Skeletal muscle cell (primary cell): ENCODE data around the gene STPG4.

ENCODE experiments used
- DNase-seq: peaks from one replicate; pipeline ENCODE4 v3.0.0-alpha.2; 2010; ENCODE audit warnings: low read depth
- H3K4me3 ChIP-seq: 2 replicates; pipeline ENCODE4 v1.5.1; 2011; ENCODE audit warnings: low read depth, mild to moderate bottlenecking, control low read depth, low read length, moderate library complexity

STPG4 gene

DNA sequence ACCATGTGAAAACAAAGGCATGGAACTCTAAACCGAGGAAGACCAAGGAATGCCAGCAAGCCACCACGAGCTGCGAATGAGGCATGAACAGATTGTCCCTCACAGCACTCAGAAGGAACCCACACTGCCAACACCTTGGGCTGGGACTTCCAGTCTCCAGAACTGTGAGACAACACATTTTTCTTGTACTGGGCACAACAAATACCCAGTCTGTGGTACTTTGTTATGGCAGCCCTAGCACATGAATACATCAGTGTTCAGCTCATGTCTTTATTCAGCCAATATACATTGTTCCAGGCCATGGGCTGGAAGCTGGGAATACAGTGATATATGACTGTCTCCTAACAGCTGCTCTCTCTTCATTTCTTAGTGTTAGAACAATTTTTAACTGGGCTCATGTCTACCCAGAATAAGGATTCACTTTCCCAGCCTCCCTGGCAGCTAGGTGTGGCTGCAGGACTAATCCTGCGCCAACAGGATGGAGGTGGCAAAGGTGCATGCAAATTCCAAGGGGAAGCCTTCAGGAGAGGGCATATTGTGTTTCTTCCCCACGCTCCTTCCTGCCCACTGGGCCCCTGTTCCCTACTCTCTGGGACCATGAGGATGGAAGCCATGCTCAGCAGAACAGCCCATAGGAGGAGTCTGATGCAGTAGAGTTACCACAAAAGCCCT lies 59.6 kb downstream of the STPG4 start:
- no peak overlapping the region for H3K4me3 ChIP-seq
- no peak for DNase-seq

DNA sequence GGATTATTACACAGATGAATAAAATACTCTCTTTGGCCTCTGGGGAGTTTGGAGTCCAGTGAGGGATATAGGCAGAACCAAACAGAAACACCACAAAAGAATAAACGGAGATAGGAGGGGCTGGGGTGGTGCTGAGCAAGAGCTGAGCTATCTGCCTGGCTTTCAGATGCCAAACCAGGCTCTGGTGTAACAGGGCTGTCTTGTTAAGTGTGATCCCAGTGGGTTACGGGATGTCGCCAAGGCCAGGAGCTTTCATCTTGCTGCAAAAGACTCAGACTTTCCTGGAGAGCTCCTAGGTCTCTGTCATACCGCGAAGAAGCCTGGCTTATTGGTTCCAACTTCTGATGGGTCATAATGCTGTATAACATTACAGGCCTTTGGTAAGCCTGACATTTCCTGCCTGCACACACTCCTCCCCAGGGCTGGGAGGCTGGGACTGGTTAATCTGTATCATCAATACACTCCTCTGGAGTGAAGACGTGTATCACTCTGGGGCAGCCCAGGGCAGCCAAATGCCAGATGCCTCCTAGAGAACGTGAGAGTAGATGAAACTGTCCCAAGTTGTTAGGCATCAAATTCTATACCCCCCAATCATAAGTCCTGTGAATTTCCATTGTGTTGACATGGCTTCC lies 60.5 kb downstream of the STPG4 start:
- no peak overlapping the region for H3K4me3 ChIP-seq
- no peak for DNase-seq

DNA sequence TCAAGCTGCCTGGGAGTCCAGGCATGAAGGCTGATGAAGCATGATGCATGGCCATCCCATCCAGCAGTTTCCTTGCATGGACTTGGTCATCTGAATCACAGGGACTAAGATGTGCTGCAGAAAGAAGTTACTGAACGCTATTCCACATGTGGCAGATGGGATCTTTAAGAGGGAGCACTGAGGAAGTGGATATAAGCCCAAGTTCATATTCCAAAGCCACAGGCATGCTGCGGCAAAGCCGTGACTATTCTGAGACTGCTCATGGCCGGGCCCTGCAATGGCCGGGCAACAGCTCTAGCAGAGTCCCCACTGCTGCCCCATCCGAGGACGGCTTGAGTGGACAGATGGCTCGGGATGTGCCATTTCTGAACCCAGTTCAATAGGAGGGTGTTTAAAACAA lies 61.5 kb downstream of the STPG4 start:
- no peak overlapping the region for H3K4me3 ChIP-seq
- DNase-seq = no peak

DNA sequence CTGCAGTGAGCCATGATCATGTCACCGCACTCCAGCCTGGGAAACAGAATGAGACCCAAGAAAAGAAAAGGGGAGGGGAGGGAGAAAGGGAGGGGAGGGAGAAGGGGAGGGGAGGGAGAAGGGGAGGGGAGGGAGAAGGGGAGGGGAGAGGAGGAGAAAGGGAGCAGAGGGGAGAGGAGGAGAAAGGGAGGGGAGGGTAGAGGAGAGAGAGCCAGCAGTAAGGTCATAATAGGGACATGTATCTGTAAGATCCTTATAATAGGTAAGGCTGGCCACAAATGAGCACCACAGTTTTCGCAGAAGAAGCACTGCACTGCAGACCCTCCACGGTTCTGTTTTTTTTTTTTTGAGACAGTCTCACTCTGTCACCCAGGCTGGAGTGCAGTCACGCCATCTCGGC lies 62.6 kb downstream of the STPG4 start:
- DNase-seq = no peak
- H3K4me3 ChIP-seq = no peak overlapping the region

DNA sequence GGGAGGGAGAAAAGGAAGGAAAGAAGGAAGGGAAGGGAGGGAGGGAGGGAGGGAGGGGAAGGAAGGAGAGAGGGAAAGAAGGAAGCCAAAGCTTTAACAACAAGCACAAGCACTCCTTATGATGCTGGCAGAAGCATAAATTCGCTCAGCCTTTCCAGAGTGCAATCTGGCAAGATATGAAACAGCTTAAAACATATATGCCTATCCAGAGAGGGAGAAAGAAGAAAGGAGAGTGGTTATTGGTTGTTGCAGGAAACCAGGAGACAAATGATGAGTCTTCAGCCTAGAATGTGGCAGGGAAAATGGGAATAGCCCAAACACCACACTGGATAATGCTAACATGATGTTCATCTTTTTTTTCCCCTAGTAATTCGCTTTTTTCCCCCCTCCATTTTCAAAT lies 64.0 kb downstream of the STPG4 start:
- no peak for DNase-seq
- no peak overlapping the region for H3K4me3 ChIP-seq

DNA sequence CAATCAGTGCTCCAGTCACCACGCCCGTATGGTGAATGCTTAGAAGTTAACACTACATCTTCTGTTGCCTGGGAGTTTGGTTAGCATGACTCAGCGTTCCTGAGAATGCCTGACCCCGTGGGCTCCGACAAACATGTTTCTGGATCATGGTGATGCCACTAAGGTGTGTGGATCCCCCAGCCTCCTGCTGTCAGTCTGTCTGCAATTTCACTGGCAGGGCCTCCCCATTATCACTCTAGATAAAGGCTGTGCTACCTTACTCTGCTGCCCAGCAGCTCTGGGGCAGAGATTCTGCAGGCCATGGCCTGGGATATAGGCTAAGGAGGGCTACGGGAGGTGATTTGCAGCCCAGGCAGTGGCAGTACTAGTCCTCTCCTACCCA lies 66.0 kb downstream of the STPG4 start:
- no peak overlapping the region for H3K4me3 ChIP-seq
- no peak for DNase-seq

DNA sequence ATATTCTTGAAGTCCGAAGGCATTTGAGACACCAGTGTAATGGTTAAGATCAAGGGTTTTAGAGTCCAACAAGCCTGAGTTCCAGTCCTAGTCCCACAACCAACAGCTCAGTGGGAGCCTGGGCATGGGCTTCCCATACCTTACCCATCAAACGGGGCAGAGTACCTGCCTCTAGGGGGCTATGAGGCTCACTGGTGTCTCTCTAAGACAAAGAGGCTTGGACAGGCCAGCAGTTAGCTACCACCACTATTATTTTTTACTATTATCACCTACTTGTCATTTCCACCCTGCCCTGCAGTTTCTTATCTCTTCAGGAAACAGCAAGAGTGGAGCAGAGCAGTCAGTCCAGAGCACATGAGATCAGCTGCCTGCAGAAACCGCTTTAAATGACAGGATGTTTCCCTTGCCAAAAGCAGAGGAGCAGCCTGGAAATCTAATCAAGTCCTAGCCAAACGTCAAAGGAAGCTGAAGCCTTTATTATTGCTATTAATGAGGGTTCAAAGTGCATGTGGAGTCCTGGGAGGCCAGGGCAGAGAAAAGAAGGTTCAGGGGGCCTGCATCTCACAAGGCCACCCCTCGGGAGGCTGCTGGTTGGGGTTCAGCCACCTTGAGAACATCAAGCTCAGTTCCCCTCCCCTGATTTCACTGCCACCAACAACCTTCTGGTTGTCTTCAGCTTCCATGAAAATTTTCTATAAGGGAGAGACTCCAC lies 66.6 kb downstream of the STPG4 start:
- no peak for DNase-seq
- H3K4me3 ChIP-seq = no peak overlapping the region

DNA sequence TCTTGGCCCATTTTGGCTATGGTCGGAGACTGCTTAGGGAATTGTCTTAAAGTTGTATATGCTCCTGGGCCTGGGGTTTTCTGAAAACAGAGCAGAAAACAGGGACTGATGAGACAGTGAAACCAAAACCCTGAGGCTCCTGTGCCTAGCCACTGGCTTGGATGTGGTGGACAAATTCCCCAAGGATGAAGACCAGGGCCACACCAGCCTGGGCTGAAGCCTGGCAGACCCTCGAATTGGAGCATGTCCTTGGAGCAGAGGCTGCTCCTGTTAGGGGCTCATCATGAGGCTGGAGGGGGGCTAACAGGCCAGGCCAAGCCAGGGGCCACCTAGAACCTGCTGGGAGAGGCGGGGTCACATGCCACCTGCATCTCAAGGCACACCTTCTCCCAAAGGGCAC lies 68.1 kb downstream of the STPG4 start:
- no peak for DNase-seq
- H3K4me3 ChIP-seq = no peak overlapping the region

DNA sequence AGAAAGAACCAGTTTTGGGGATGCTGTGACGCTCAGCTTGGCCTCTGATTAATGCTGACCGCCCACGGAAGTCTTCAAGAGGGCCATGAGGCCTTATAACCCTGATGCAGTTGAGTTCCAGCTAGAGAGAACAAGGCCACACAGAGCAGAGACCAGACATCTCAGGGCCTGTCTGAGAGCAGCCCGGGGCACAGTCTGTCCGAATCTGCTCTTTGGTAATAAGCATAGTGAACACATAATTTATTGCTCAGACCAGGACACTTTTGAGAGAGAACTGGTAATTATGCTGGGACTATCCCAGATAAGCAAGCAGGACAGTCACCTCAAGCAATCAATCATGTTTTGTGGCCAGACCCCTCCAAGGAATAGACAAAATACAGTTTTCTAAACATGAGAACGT lies 68.5 kb downstream of the STPG4 start:
- H3K4me3 ChIP-seq = no peak overlapping the region
- no peak for DNase-seq

DNA sequence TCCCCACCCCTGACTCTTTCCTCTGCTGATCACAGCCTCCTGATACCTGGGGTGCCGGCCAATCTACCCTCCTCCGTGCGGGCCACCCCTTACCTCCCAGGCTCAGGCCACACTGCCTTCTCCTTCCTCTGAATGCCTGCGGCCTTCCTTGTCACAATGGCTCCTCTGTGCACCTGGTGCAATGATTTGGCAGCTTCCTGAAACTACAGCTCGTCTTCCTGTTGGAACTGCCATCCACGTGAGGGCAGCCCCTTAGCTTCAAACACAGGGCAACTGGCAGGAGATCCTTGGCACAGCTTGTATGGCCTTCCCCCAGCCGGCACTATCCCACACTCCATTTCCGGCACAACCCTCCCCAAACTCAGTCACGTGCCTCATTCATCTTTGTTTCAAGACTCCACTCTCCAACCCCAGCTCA lies 69.0 kb downstream of the STPG4 start:
- no peak overlapping the region for H3K4me3 ChIP-seq
- DNase-seq = no peak

DNA sequence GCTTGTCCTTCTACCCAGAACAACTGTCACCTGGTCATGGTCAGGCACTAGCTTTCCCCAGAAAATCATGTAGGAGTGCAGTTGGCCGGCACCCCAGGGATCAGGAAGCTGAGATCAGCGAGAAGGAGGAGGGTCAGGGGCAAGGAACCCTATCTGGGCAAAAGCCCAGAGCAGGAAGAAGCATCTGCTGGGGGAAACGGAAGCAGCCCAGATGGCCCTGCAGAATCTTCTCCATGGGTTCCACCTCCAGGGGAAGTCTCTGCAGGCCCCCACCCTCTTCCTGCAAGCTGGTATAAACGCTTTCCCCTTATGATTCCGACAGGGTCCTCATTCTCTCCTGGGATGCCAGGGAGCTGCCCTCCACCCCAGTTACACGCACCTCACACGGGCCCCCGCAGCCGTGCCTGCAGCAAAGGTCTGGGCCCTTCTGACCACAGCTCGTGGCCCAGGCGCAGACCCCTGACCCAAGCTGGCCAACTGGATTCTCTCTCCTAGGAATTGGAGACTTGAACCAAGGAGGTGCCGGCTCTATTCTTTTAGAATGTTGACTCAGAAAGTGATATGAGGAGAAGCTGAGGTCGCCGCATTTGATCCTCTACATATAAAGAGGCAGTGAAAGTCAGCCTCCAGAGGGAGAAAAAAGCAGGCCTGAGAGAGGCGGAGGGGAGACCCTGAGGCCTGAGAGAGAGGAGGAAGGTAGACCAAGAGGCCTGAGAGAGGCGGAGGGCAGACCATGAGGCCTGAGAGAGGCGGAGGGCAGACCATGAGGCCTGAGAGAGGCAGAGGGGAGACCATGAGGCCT lies 71.0 kb downstream of the STPG4 start:
- DNase-seq = no peak
- no peak overlapping the region for H3K4me3 ChIP-seq

DNA sequence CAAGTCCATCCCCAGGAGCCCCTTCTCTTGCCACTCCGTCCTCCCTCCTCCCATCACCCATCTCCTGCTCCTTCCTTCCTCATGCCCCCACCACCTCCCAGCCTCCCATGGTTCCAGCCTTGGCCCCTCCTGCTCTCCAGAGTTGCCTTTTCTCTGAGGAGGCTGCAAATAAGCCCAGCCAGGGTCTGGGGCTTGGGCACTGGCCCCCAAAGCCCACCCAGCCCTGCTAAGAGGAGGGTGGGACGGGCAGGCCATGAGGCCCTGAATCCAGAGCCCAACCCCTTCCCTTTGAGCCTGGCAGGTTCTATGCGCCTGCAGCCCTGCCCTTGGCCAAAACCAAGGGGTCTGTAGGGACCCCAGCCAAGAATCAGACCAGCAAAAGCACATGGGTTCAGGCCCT lies 71.6 kb downstream of the STPG4 start:
- no peak overlapping the region for H3K4me3 ChIP-seq
- DNase-seq = no peak

DNA sequence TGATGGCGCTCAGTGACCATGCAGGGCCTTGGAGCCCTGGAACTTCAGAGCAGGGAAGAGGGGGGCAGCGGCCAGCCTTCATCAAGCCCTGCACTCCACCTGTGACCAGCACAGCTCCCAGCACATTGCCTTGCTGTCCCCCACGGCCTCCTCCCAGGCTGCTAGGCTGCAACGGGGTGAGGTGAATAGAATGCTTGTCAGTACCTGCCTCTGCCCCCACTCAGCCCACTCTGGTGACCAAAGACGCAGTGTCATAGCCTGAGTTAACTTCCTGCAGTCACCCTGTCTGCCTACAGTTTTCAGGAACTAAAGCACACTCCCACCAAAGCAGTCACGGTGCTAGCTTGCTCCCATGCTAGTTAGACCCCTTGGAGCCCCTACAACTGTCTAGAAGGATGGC lies 72.1 kb downstream of the STPG4 start:
- no peak overlapping the region for H3K4me3 ChIP-seq
- no peak for DNase-seq

DNA sequence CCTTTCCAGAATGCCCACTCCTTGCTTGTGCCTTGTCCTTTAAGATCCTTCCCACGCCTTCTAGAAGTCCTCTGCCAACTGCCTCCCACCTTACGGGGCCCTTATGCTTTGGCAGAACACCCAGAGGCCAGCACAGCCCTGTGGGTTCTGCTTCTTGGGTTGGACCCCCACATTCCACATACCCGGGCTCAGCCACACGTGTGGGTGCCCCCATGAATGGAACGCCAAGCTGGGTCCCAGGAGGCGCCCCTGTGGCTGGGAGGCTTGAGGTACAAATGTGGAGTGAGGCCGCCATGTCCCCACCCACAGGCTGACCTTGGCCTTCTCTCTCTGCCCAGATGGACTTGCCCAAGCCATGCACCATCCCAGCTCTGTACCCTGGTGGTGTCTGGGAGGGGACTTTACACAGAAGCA lies 74.2 kb downstream of the STPG4 start:
- DNase-seq = no peak
- H3K4me3 ChIP-seq = no peak overlapping the region

DNA sequence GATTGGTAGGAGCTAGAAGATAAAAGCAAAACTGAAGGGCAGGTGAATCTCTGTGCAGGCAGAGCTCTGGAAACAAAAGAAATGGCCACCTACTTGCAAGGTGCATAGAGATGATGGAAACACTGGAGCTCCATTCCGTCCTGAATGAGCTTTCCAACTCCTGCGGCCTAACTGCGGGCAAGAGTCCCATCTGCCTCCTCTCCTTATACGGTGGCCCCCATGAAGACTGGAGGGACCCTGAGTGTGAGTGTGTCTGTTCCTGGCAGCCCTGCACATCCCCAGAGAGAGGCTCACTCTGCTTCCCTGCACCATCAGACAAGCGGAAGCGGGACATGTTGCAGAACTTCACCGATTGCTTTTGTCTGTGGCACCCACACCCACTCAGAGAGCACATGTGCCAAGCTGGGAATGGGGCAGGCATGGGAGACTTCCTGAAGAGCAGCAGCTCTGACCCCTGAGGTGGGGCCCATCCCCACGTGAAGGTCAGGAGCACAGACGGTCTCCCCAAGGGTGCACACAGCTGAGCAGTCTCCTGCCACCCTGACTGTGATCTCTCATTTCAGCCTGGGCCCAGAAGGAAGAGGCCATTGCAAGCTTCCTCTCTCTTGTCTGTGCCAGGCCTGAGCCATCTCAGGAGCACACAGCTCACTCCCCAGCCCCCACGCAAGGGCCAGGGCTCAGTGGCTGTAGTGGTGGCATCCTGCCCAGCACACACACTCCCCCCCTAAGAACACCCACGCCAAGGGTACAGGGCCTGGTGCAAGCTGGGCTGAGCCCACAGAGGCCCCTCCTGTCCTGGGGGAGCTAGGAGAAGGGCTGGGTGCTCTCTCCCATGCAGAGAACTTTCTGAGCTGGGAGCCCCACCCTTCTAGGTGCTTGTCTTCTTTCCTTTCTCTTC lies 75.3 kb downstream of the STPG4 start:
- no peak overlapping the region for H3K4me3 ChIP-seq
- no peak for DNase-seq

DNA sequence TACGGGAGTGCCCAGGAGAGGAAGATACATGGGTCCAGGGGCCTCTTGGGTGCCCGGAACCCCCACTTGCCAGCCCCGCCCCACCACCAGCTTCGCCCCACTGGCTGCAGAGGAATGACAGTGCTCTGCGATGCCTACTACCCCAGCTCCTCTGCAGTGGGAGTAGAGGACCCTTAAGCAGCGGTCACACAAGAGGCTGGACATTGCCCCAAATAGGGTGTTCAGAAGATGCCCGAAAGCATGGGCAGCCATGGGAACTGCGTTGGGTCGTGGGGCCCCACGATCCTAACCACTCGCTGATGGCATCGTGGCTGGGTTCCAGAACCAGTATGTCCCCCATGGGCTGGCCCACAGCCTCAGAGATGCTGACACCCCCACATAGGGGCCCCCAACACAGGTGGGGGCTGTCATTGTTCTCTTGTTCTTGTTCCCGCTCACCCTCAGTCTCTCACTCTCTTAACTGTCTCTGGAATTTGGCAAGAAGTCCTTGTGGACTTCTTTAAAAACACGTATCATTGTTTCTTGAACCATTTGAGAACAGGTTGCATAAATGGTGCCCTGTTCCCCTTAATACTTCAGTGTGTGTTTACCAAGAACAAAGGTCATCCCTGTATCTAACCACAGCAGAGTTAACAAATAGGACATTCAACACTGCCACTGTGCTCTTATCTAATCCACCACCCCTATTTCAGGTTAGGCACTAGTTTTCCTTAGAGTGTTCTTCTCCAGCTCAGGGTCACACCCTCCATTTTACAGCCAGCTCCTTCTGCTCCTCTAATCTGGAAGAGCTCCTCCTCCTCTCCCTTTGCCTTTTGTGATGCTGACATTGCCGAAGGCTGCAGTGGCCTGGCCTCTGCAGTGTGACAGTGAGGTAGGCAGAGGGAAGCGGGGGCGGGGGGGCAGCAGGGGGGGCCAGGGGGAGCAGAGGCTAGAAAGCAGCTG lies 76.3 kb downstream of the STPG4 start:
- no peak for DNase-seq
- no peak overlapping the region for H3K4me3 ChIP-seq

DNA sequence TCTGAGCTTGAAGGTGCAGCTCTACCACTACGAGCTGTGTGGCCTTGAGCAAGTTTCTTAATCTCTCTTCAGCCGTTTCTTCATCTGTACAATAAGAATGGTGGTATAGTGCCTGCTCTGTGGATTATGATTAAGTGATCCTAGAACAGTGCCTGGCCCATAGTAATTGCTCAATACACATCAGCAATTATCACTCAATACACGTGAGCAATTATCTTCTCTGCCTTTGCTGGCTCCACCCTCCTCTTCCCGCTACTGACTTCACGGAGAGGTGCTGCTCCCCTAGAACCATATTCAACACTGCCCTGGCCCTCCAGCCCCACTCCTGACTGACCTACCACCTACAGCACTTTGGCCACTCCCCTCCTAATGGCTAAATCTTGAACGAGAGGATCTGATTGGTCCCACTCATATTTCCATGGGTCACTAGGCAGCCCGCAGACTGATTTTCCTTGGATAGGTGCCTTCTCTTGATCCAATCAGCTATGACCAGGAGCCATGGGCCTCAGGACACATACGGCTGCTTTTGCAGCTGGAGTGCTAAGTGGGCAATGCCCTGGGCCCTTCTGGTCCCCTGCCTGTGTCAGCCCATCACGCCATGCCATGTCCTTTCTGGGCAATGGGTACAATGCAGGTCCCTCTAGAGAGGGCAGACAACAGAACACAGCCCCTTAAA lies 77.5 kb downstream of the STPG4 start:
- DNase-seq = no peak
- H3K4me3 ChIP-seq = no peak overlapping the region
